ENCODE results near the gene BCAS1. TPM values are rescaled to one million over a fixed set of nuclear protein-coding genes. Genes with fewer than 3 reads are reported as not detected.

BCAS1 gene
- total RNA-seq, 1 donor from 2014 or later = under 0.01 TPM

GRCh38 chr20:54002056-54002575 is 68.3 kb downstream of the BCAS1 start:
- no peak for TF ChIP-seq CTCF (conservative IDR thresholded peaks at IDR 0.05; ENCODE audit: low read depth, low read length)
- no peak overlapping the region for H3K4me3 ChIP-seq (ENCODE audit: low read depth, low read length)
- no peak for DNase-seq (ENCODE audit: low read depth)

GRCh38 chr20:54000914-54001313 is 69.5 kb downstream of the BCAS1 start:
- DNase-seq (ENCODE audit: low read depth) = no peak
- H3K4me3 ChIP-seq (ENCODE audit: low read depth, low read length) = no peak overlapping the region
- no peak for TF ChIP-seq CTCF (conservative IDR thresholded peaks at IDR 0.05; ENCODE audit: low read depth, low read length)

- TF ChIP-seq CTCF (conservative IDR thresholded peaks at IDR 0.05; ENCODE audit: low read depth, low read length) = no peak
- no peak for DNase-seq (ENCODE audit: low read depth)
- no peak overlapping the region for H3K4me3 ChIP-seq (ENCODE audit: low read depth, low read length)
These were observed 70.1 kb downstream of the BCAS1 start for GRCh38 chr20:54000262-54000661.

GRCh38 chr20:53999077-53999476 is 71.3 kb downstream of the BCAS1 start:
- no peak for TF ChIP-seq CTCF (conservative IDR thresholded peaks at IDR 0.05; ENCODE audit: low read depth, low read length)
- no peak for DNase-seq (ENCODE audit: low read depth)
- no peak overlapping the region for H3K4me3 ChIP-seq (ENCODE audit: low read depth, low read length)

GRCh38 chr20:53996584-53997486 is 73.6 kb downstream of the BCAS1 start:
- DNase-seq (ENCODE audit: low read depth) = no peak
- no peak for TF ChIP-seq CTCF (conservative IDR thresholded peaks at IDR 0.05; ENCODE audit: low read depth, low read length)
- no peak overlapping the region for H3K4me3 ChIP-seq (ENCODE audit: low read depth, low read length)

GRCh38 chr20:53995949-53996348 is 74.4 kb downstream of the BCAS1 start:
- TF ChIP-seq CTCF (conservative IDR thresholded peaks at IDR 0.05; ENCODE audit: low read depth, low read length) = no peak
- no peak for DNase-seq (ENCODE audit: low read depth)
- H3K4me3 ChIP-seq (ENCODE audit: low read depth, low read length) = no peak overlapping the region
